ENCODE results near the gene COL1A1.

DNA sequence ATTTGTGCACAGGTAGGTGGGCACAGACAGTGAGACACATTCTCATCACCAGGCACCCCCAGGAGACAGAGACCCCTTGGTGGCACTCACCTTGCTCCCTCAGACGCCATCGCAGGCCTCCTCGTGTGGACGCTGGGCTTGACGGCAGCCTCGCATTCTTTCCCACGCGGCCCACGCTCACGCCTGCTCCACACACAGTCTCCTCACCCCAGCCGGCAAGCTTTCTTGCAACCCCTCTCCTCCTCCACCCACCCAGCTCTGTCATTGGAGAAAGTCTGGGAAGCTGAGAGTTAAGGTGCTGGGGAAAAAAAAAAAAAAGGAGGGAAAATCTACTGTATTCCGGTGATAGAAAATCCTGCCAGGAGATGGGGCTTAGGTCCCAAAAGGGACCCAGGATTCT lies 20.8 kb downstream of the COL1A1 start:
- TF ChIP-seq, protein P1, sequence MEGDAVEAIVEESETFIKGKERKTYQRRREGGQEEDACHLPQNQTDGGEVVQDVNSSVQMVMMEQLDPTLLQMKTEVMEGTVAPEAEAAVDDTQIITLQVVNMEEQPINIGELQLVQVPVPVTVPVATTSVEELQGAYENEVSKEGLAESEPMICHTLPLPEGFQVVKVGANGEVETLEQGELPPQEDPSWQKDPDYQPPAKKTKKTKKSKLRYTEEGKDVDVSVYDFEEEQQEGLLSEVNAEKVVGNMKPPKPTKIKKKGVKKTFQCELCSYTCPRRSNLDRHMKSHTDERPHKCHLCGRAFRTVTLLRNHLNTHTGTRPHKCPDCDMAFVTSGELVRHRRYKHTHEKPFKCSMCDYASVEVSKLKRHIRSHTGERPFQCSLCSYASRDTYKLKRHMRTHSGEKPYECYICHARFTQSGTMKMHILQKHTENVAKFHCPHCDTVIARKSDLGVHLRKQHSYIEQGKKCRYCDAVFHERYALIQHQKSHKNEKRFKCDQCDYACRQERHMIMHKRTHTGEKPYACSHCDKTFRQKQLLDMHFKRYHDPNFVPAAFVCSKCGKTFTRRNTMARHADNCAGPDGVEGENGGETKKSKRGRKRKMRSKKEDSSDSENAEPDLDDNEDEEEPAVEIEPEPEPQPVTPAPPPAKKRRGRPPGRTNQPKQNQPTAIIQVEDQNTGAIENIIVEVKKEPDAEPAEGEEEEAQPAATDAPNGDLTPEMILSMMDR (IDR thresholded peaks at IDR 0.05; ENCODE audit: insufficient read depth, low read length): no peak
- TF ChIP-seq POLR2AphosphoS5 (IDR thresholded peaks at IDR 0.05; ENCODE audit: low read depth): no peak

Measured in HL-60 (cell line).